ENCODE results near the gene BARX1.
A peak's percentile ranks its signal among the peaks of the same experiment; 100 is the strongest.

The BARX1 gene

DNA sequence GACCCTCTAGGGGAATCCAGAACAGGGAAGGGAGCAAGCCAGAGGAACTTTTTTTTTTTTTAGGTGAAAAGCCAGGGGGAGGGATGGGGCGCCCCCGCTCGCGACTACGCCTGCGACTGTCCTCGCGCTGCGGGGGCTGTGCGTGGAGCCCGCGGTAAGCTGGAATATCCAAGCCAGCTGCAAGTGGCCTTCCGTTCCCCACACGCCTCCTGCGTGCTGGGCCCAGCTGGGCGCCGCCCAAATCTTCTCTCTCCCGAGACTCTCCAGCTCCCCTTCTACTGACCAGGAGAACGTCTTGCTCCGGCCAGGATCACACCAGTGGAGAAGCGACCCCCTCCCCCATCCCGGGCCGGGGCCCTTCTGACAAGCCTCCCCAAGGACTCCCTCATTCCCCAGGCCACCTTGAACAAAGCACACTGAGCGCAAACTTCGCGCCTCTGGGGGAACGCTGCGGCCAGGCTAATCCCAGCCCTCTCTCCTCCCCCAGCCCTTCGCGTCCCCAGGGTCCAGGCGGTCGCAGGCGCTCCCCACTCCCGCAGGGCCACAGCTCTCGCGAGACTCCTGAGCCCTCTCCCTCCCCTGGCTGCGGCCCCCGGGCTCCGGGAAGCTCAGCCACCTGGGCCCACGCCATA is 6.6 kb downstream of the BARX1 start:
- DNase-seq (ENCODE audit: extremely low spot score): no peak
- ChIA-PET POLR2A (interaction anchor here (0.5 kb wide), 1 partner anchor 15 kb away, joined by 3 read pairs; no protein-coding TSS in a partner anchor), CTCF (interaction anchor here (0.9 kb wide), 1 partner anchor 14 kb away, joined by 3 read pairs; no protein-coding TSS in a partner anchor)
- TF ChIP-seq FOXM1 (IDR thresholded peaks at IDR 0.05; ENCODE audit: borderline replicate concordance) (no peak), SP1 (IDR thresholded peaks at IDR 0.05) (no peak), FOXK2 (IDR thresholded peaks at IDR 0.05) (no peak), LEF1 (IDR thresholded peaks at IDR 0.05; ENCODE audit: borderline replicate concordance) (no peak), HDGF (IDR thresholded peaks at IDR 0.05; ENCODE audit: borderline replicate concordance) (no peak), ZNF384 (IDR thresholded peaks at IDR 0.05) (no peak), CTBP1 (IDR thresholded peaks at IDR 0.05; ENCODE audit: borderline replicate concordance) (no peak), ELF4 (IDR thresholded peaks at IDR 0.05) (no peak), TARDBP (IDR thresholded peaks at IDR 0.05) (no peak), BHLHE40 (IDR thresholded peaks at IDR 0.05; ENCODE audit: borderline replicate concordance) (no peak), FOXA1 (IDR thresholded peaks at IDR 0.05) (no peak), ARNT (IDR thresholded peaks at IDR 0.05) (no peak), L3MBTL2 (conservative IDR thresholded peaks at IDR 0.05) (no peak), NFRKB (IDR thresholded peaks at IDR 0.05) (no peak)
- TF ChIP-seq, protein P1, sequence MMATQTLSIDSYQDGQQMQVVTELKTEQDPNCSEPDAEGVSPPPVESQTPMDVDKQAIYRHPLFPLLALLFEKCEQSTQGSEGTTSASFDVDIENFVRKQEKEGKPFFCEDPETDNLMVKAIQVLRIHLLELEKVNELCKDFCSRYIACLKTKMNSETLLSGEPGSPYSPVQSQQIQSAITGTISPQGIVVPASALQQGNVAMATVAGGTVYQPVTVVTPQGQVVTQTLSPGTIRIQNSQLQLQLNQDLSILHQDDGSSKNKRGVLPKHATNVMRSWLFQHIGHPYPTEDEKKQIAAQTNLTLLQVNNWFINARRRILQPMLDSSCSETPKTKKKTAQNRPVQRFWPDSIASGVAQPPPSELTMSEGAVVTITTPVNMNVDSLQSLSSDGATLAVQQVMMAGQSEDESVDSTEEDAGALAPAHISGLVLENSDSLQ (IDR thresholded peaks at IDR 0.05): no peak

DNA sequence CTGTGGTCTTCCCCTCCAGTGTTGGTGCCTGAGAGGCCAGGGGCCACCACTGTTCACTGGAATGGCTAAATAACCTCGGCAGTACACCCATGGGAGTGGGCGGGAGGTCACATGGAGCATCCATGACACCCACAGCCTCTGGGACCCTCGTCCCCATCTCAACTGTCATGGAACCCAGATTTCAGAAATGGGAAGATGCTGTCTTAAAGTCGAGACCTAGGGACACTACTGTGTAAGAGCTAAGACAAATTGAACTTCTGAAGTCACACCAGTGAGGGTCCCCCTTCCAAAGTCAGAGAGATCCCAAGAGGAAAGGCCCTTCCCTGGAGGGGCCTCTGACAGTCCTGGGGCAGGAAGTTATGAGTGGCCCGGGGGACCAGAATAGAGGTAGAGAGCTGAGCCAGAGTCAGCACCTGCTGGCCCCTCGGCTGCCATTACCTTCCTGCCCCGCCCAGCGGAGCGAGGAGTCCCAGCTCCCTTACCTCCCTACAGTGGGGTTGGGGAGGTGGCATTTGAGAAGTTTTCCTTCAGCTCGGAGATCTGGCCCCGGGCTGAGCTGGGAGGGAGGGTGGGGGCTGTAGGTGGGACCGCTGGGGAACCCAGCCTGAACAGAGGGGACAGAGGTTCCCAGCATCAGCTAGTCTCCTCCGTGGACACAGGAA is 7.6 kb downstream of the BARX1 start:
- ChIA-PET CTCF (no interaction called here), POLR2A (interaction anchor here (0.5 kb wide), 1 partner anchor 14 kb away, joined by 3 read pairs; no protein-coding TSS in a partner anchor)
- no peak for DNase-seq (ENCODE audit: extremely low spot score)
- TF ChIP-seq ZNF384 (IDR thresholded peaks at IDR 0.05) (no peak), L3MBTL2 (conservative IDR thresholded peaks at IDR 0.05) (no peak), ARNT (IDR thresholded peaks at IDR 0.05) (no peak), SP1 (IDR thresholded peaks at IDR 0.05) (no peak), HDGF (IDR thresholded peaks at IDR 0.05; ENCODE audit: borderline replicate concordance) (no peak), FOXA1 (IDR thresholded peaks at IDR 0.05) (no peak), NFRKB (IDR thresholded peaks at IDR 0.05) (no peak)

DNA sequence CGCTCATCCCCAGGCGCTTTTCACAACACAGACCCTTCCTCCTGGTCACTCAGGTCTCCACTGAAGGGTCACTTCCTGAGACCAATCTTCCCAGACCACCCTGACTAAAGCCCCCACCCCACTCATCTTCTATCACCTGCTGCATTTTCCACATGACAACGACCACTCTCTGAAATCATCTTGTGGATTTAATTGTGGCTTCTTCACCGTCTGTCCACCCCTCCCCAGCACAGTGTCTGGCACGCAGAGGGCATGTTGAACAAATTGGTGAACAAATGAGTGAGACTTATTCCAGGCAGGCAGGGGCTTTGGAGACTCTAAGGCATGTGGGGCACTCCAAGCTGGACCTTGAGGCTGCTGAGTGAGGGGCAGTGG is 8.8 kb downstream of the BARX1 start:
- ChIA-PET POLR2A (no interaction called here), CTCF (no interaction called here)
- no peak for DNase-seq (ENCODE audit: extremely low spot score)
- TF ChIP-seq ZNF384 (IDR thresholded peaks at IDR 0.05): no peak
- TF ChIP-seq SP1 (IDR thresholded peaks at IDR 0.05): no peak
- TF ChIP-seq, protein P1 (IDR thresholded peaks at IDR 0.05): no peak
- no peak for TF ChIP-seq FOXM1 (IDR thresholded peaks at IDR 0.05; ENCODE audit: borderline replicate concordance)
- no peak for TF ChIP-seq FOXA1 (IDR thresholded peaks at IDR 0.05)
- TF ChIP-seq CTBP1 (IDR thresholded peaks at IDR 0.05; ENCODE audit: borderline replicate concordance): no peak
- no peak for TF ChIP-seq ARNT (IDR thresholded peaks at IDR 0.05)
- no peak for TF ChIP-seq NFRKB (IDR thresholded peaks at IDR 0.05)
- no peak for TF ChIP-seq ELF4 (IDR thresholded peaks at IDR 0.05)
- no peak for TF ChIP-seq TARDBP (IDR thresholded peaks at IDR 0.05)
- TF ChIP-seq HDGF (IDR thresholded peaks at IDR 0.05; ENCODE audit: borderline replicate concordance): no peak
- TF ChIP-seq BHLHE40 (IDR thresholded peaks at IDR 0.05; ENCODE audit: borderline replicate concordance): no peak
- TF ChIP-seq FOXK2 (IDR thresholded peaks at IDR 0.05): no peak
- no peak for TF ChIP-seq SUZ12 (IDR thresholded peaks at IDR 0.05)
- no peak for TF ChIP-seq L3MBTL2 (conservative IDR thresholded peaks at IDR 0.05)
- TF ChIP-seq LEF1 (IDR thresholded peaks at IDR 0.05; ENCODE audit: borderline replicate concordance): no peak

DNA sequence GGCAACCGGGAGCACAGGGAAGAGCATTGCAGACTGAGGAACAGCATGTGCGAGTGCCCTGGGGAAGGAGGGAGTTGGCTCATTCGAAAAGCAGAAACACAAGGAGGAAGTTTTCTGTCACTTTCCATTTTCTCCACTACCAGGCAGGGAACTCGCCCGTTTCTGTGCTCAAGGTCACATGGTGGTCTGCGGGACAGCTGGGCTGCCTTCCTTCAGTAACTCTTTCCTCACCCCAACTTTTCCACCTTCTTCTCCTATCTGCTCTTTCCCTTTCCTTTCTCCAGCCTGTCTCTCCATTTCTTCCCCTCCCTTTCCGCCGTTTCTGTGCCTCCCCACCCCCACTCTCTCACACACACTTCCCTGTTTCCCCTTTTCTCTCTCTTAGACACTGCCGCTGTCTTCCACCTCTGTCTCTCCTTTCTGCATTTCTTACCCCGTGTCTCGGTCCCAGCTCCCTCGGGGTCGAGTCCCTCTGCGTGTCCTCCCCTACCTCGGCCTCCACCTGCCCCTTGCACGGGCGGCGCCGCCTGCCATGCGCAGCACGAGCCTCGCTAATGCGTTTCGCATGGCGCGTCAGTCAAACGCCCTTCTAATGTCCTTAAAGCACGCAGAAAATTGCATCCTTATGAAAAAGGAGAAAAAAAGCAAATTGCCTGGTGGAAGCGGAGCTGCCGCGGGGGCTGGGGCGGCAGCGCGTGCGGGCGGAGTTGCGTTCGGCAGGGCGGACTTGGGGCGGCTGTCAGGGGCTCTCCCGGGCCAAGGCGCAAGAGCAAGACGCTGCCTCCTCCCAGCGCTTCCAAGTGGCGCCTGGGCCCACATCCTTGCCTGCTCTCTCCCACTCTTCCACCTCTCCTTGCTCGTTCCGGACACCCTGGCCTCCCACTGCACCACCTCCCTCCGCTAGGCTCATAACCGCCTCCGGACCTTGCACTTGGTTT is 9.5 kb downstream of the BARX1 start:
- ChIA-PET POLR2A (no interaction called here), CTCF (no interaction called here)
- TF ChIP-seq SP1 (IDR thresholded peaks at IDR 0.05): no peak
- TF ChIP-seq LEF1 (IDR thresholded peaks at IDR 0.05; ENCODE audit: borderline replicate concordance): no peak
- TF ChIP-seq L3MBTL2 (conservative IDR thresholded peaks at IDR 0.05): peak; percentile 66; the same call in 1 of the 2 replicates
- TF ChIP-seq ZNF384 (IDR thresholded peaks at IDR 0.05): no peak
- no peak for DNase-seq (ENCODE audit: extremely low spot score)

DNA sequence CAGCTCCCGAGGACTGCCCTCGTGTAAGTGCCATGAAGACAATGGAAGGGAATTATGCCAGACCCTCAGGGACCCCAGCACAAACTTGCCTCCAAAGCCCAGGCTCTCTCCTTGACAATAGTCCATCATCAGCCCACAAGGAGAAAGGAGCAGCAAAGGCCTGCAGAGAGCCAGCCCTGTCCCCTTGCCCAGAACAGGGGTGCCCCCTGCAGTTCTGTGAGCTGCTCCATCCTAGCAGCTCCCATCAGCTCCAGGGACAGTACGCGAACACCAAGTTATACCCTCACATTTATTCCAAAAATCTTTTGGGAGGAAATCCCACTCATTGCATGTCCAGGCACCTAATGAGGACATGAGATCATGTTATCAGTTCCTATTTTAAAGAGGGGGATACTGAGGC is 11.1 kb downstream of the BARX1 start:
- DNase-seq (ENCODE audit: extremely low spot score): no peak
- ChIA-PET CTCF (interaction anchor here (1.0 kb wide), 1 partner anchor 32 kb away, joined by 3 read pairs; no protein-coding TSS in a partner anchor), POLR2A (no interaction called here)
- TF ChIP-seq HDGF (IDR thresholded peaks at IDR 0.05; ENCODE audit: borderline replicate concordance) (no peak), BHLHE40 (IDR thresholded peaks at IDR 0.05; ENCODE audit: borderline replicate concordance) (no peak), NFRKB (IDR thresholded peaks at IDR 0.05) (no peak), ARNT (IDR thresholded peaks at IDR 0.05) (no peak)

DNA sequence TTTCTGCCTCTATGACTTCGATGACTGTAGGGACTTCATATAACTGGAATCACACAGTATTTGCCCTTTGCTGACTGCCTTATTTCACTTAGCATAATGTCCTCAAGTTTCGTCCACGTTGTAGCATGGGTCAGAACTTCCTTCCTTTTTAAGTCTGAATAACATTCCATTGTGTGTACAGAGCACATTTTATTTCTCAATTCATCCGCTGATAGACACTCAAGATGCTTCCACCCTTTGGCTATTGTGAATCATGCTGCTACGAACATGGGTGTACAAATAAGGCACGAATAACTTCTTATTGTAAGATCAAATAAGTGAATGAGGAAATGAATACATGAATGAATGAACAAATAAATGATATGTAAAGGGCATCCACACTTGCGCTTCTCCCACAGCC is 13.0 kb downstream of the BARX1 start:
- no peak for DNase-seq (ENCODE audit: extremely low spot score)
- no peak for TF ChIP-seq ARNT (IDR thresholded peaks at IDR 0.05)
- no peak for TF ChIP-seq NFRKB (IDR thresholded peaks at IDR 0.05)
- no peak for TF ChIP-seq SP1 (IDR thresholded peaks at IDR 0.05)
- TF ChIP-seq FOXK2 (IDR thresholded peaks at IDR 0.05): no peak
- TF ChIP-seq ELF4 (IDR thresholded peaks at IDR 0.05): no peak
- no peak for TF ChIP-seq ZNF384 (IDR thresholded peaks at IDR 0.05)
- no peak for TF ChIP-seq HDGF (IDR thresholded peaks at IDR 0.05; ENCODE audit: borderline replicate concordance)
- TF ChIP-seq FOXA1 (IDR thresholded peaks at IDR 0.05): no peak
- no peak for TF ChIP-seq LEF1 (IDR thresholded peaks at IDR 0.05; ENCODE audit: borderline replicate concordance)
- no peak for TF ChIP-seq SUZ12 (IDR thresholded peaks at IDR 0.05)
- no peak for TF ChIP-seq TARDBP (IDR thresholded peaks at IDR 0.05)
- TF ChIP-seq, protein P1 (IDR thresholded peaks at IDR 0.05): no peak
- no peak for TF ChIP-seq L3MBTL2 (conservative IDR thresholded peaks at IDR 0.05)
- ChIA-PET CTCF (no interaction called here), POLR2A (no interaction called here)
